Esophagus muscularis mucosa (tissue), 4 donors: ENCODE measurements around the gene PAPOLG. TPM values are rescaled to one million over a fixed set of nuclear protein-coding genes. Genes with fewer than 3 reads are reported as not detected.

Experiments
- DNase-seq: peaks from one replicate; pipeline ENCODE4 v3.0.0-alpha.2; 2017; ENCODE audit errors: extremely low spot score
- H3K27ac ChIP-seq, 4 donors: fragments of 200-600 bp; sonication (generic); replicated peaks in 1 of 4; 1 replicate in 3 of 4; 2 replicates in 1 of 4; pipeline ENCODE4 v1.5.1; 2016 to 2019; ENCODE audit warnings: mild to moderate bottlenecking in 1 of 4
- H3K27me3 ChIP-seq, 4 donors: fragments of 200-600 bp; sonication (generic); one replicate each; pipeline versions ENCODE4 v1.5.1 to v1.6.0; 2016 to 2019
- H3K36me3 ChIP-seq, 4 donors: fragments of 200-600 bp; sonication (generic); one replicate each; pipeline ENCODE4 v1.5.1; 2016 to 2019
- H3K4me1 ChIP-seq, 4 donors: fragments of 200-600 bp; sonication (generic); one replicate each; pipeline ENCODE4 v1.5.1; 2016 to 2019
- H3K4me3 ChIP-seq, 4 donors: fragments of 200-600 bp; sonication (generic); 1 replicate in 2 of 4; 2 replicates in 2 of 4; pipeline ENCODE4 v1.5.1; 2016 to 2019; ENCODE audit warnings: mild to moderate bottlenecking in 4 of 4, moderate library complexity in 1 of 4
- H3K9me3 ChIP-seq, 4 donors: fragments of 200-600 bp; sonication (generic); 1 replicate in 3 of 4; 2 replicates in 1 of 4; pipeline ENCODE4 v1.5.1; 2016 to 2019
- CTCF ChIP-seq, 3 experiments: fragments of 200-600 bp in 2 of 3; fragments of 450-650 bp in 1 of 3; sonication (generic) in 2 of 3; IDR thresholded peaks; one replicate each; pipeline ENCODE4 v1.5.1; 2017 to 2019; ENCODE audit warnings: antibody characterized with exemption in 3 of 3, mild to moderate bottlenecking in 2 of 3, moderate library complexity in 1 of 3
- EP300 ChIP-seq: sonication (generic); formaldehyde crosslinking; IDR thresholded peaks from one replicate; pipeline ENCODE4 v1.6.1; 2017; ENCODE audit warnings: antibody characterized with exemption
- POLR2A ChIP-seq: fragments of 450-650 bp; IDR thresholded peaks from one replicate; pipeline ENCODE4 v1.6.1; 2017; ENCODE audit warnings: antibody characterized with exemption, moderate library complexity, mild to moderate bottlenecking, low read depth
- POLR2AphosphoS5 ChIP-seq, 2 donors: sonication (generic); formaldehyde crosslinking; IDR thresholded peaks; one replicate each; pipeline ENCODE4 v1.6.1; 2017; ENCODE audit warnings: antibody characterized with exemption in 2 of 2
- WGBS: methylation state at CpG from one replicate; pipeline ENCODE4 v1.1.5; 2018; 5-methylcytosine and 5-hydroxymethylcytosine counted together
- intact Hi-C: fragments of 100-400 bp; cut with DNase I; formaldehyde crosslinking; loops from one replicate; pipeline ENCODE4 v1.15.1; 2023
- small RNA-seq, 3 donors: library from RNA; depleted of rRNA; stranded (forward); fragments of <200 nt; gene quantifications; one replicate each; pipeline ENCODE3, GENCODE V24; 2016
- total RNA-seq, 4 donors: library from RNA; depleted of rRNA; stranded (reverse); fragments of >200 nt; gene quantifications; one replicate each; pipeline versions ENCODE4 v1.1.0 to v1.2.1, GENCODE V29; 2016

Gene PAPOLG
- total RNA-seq, 4 donors from 2014 or later = 11.9 to 16.0 (median 13.9) TPM

GRCh38 chr2:60843006-60843405 is 86.9 kb downstream of the PAPOLG start:
- no peaks in the 10 kb centered on the region for H3K27me3 ChIP-seq
- no peak for TF ChIP-seq POLR2A
- no peak for TF ChIP-seq CTCF (IDR thresholded peaks at IDR 0.05)
- no peak for TF ChIP-seq POLR2AphosphoS5 (IDR thresholded peaks at IDR 0.05)
- no peak for TF ChIP-seq EP300
- no peaks in the 10 kb centered on the region for H3K36me3 ChIP-seq
- no peaks in the 10 kb centered on the region for H3K4me1 ChIP-seq
- H3K4me3 ChIP-seq = no peak overlapping the region
- DNase-seq = no peak
- WGBS = 93% methylated on average over 6 of the region's 6 CpGs
- no peaks in the 10 kb centered on the region for H3K9me3 ChIP-seq
- intact Hi-C loops = no loop called here
- no peak overlapping the region for H3K27ac ChIP-seq

- H3K36me3 ChIP-seq = no peaks in the 10 kb centered on the region
- TF ChIP-seq CTCF (IDR thresholded peaks at IDR 0.05) = no peak
- intact Hi-C loops = no loop called here
- H3K27me3 ChIP-seq = no peaks in the 10 kb centered on the region
- no peak overlapping the region for H3K4me3 ChIP-seq
- H3K4me1 ChIP-seq = no peaks in the 10 kb centered on the region
- no peaks in the 10 kb centered on the region for H3K9me3 ChIP-seq
- H3K27ac ChIP-seq = no peak overlapping the region
- 85% methylated on average over 2 of the region's 2 CpGs for WGBS
- no peak for DNase-seq
Observed at GRCh38 chr2:60844105-60844504, 88.0 kb downstream of the PAPOLG start.

- no peaks in the 10 kb centered on the region for H3K36me3 ChIP-seq
- no peak for DNase-seq
- no peaks in the 10 kb centered on the region for H3K9me3 ChIP-seq
- H3K27ac ChIP-seq = no peak overlapping the region
- no peaks in the 10 kb centered on the region for H3K4me1 ChIP-seq
- WGBS = 61% methylated on average over 6 of the region's 6 CpGs
- intact Hi-C loops = no loop called here
- no peaks in the 10 kb centered on the region for H3K27me3 ChIP-seq
- H3K4me3 ChIP-seq = no peak overlapping the region
- TF ChIP-seq EP300 (no peak), CTCF (IDR thresholded peaks at IDR 0.05) (no peak), POLR2A (no peak), POLR2AphosphoS5 (IDR thresholded peaks at IDR 0.05) (no peak)
Observed at GRCh38 chr2:60847854-60848253, 91.8 kb downstream of the PAPOLG start.

Small RNA genes within 50 kb of the gene (small RNA-seq; reads per million reads assigned to genes)
- gene RN7SL632P = 0 reads per million in 3 donors
- 0 reads per million in 3 donors for gene RNU6-612P

Other genes with a start within 250 kb of the PAPOLG start
- 10 to 100 TPM in 1 of 4 donors, 1 to 10 TPM in 3; 3.5 to 11.3 (median 4.7) TPM for gene BCL11A, start 202.6 kb upstream of the PAPOLG start, total RNA-seq
- 10 to 100 TPM in 1 of 4 donors, 1 to 10 TPM in 3; 9.1 to 16.2 (median 9.5) TPM for gene REL, start 125.3 kb downstream of the PAPOLG start, total RNA-seq